ENCODE measurements around the gene ALDH1A3. TPM values are rescaled to one million over a fixed set of nuclear protein-coding genes. Genes with fewer than 3 reads are reported as not detected.
"Not testable (repeated sequence)": the region's sequence is repeated elsewhere in the genome, so short reads cannot be mapped to it uniquely, and the experiment has no call there.

ALDH1A3 gene
- total RNA-seq (2014; rRNA removed; shearing (Covaris generic)) = 54.3 and 57.9 TPM in 2 replicates

DNA sequence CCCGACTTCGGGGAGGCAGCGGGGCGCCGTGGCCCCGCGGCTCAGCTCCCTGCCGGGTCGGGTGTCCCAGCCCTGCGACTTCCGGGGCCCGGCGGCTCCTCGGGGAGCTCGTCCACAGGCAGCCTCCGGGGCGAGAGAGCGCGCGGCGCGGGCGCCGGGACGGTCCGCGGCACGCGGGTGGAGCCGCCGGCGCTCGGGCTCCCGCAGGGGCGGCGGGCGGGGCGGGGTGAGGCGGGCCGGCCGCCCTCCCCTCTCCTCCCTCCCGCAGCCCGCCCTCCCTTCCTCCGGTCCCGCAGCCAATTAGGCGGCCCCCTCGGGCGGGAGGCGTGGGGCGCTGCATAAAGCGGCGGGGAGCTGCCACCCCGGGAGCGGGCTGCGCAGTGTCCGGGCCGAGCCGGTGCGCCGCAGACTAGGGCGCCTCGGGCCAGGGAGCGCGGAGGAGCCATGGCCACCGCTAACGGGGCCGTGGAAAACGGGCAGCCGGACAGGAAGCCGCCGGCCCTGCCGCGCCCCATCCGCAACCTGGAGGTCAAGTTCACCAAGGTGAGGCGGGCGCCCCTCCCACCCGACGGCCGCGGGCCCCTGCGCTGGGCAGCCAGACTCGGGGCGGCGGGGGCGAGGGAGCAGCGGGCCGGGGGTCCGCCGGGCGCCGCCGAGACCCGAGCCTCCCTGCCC, at the start of gene ALDH1A3:
Gene ALDH1A3, plus strand, starts transcription at position 368 of the 675 bp plus-strand sequence. Its CDS starts 77 bp downstream, at position 445.
- no peak for DNase-seq (ENCODE audit: low spot score)

DNA sequence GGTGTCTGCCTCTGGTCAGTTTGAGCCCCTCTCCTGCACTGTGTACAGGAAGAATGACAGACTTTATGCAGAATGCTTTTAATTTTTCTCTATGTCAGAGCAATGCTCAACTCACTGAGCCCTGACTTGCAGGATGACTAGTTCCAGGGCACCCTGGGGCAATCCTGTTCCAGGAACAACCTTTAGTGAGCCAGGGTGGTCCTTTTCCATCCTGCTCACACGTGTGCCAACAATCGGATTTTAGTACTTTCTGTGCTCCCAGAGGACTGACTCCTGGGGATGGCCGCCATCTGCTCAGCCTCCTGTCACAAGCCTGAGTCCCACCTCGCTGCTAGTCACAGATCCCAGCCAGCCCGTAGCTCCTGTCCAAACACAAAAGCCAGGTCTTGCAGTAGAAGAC, 48.2 kb upstream of the ALDH1A3 start:
- no peak for DNase-seq (ENCODE audit: low spot score)

DNA sequence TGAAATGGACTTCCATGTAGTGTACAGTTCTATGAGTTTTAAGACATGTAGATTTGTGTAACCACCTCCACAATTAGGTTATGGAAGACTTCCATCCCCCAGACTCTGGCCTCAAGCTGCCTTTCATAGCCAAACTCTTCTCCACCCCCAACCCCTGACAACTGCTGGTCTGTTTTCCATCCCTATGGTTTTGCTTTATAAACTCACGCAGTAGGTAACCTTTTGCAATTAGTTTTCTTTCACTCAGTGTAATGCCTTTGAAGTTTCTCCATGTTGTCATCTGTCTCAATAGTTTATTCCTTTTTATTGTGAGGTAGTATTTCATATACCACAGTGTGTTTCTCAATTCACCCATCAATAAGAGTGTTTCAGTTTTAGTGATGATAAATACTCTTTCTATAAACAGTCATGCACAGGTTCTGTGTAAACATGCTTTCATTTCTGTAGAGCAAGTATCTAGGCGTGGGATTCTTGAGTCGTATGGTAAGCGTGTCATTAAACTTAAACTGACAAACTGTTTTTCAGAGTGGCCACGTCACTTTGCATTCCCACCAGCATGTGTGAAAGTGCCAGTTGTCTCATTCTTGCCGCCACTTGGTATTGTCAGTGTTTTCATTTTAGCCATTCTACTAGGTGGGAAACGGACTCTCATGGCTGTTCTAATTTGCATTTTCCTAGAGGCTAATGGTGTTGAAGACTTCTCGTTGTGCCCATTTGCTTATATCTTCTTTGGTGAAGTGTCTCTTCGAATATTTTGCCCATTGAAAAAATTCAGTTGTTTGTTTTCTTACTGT, 47.3 kb upstream of the ALDH1A3 start:
- no peak for DNase-seq (ENCODE audit: low spot score)

DNA sequence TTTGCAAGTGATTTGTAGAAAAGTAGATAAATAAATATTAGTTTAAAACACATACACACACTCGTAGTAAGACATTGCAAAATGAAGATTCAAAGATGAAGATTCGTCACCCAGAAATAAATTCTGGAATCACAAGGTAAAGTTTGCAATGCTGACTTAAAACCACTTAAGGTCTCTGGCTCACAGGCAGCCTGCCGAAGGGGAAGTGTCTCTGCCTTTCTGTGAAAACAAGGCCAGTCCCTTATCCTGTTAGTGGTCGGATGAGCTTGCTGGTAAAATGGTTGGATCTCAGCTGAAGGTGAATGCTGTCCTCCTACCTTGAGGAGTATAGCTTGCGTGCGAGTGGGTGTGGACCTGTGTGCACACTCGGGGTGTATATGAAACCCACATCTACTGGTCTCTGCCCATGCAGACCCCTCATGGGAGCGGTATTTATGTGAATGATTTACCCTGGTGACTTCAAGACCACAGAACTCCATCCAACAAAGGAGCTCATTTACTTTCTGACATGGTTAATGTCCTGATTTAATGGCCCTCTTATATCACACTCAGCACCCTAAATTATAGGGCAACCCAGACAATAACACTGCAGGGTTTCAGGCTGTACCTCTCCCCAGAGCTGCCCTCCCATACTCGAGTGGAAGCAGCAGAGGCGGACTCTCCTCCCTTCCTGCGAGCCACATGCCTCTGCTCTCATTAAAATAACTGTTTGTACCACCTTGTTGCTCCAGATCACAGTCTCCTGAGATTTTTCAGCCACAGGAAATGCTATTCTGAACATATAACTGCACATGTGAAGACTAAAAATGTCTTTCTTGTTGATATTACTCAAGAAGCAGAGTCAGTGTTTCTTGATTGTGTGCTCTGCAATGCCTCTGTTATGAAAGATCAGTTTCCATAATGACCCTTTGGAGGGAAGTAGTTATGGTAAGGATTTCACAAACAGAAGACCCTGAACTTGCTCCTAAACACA, 45.9 kb upstream of the ALDH1A3 start:
- no peak for DNase-seq (ENCODE audit: low spot score)

DNA sequence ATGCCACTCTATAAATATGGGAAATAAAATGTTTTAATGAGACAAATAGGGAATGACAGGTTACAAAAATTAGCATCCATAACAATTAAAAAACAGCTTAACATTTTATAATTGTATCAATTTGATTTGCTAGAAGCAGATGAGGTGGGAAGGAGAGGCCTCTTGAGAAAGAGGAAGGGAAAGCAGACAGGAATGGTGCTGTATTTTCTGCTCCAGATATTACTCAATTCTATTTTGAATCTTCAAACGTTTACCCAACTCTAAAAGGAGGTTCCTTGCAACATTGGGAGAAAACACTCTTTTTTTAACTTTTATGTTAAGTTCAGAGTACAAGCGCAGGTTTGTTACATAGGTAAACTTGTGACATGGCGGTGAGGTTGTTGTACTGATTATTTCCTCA, 44.9 kb upstream of the ALDH1A3 start:
- no peak for DNase-seq (ENCODE audit: low spot score)

DNA sequence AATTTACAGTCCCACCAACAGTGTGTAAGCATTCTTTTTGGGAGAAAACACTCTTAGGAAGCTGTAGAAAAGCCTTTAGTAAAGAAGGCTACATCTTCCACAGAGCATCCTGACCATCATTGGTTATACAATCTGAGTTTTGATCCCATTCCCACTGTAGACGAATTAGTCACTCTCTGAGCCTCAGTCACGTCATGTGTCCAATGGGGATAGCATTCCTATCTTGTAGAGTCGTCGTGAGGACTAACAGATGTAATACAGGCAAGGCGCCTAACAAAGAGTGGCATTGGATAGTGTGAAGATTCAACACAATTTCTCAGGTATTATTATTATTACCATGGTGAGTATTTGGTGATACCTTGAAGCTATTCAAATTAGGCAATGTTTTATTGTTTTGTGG, 44.0 kb upstream of the ALDH1A3 start:
- no peak for DNase-seq (ENCODE audit: low spot score)

DNA sequence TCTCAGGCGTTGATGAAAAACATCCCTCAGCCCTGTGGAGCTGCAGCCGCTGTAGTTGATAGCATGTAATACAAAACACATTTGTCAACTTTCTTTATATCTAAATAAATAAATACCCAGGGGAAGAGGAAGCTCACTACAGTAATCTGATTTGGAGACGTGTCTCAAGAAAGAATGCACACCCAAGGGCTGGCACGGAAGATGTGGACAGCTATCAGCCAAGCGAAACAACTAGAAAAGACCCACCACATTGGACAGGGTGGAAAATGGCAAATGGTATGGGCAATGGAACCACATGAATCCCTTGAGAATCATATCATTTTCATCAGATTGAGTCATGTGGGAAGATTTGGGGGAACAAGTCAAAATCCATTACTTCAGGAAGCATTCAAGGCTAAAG, 43.1 kb upstream of the ALDH1A3 start:
- no peak for DNase-seq (ENCODE audit: low spot score)

DNA sequence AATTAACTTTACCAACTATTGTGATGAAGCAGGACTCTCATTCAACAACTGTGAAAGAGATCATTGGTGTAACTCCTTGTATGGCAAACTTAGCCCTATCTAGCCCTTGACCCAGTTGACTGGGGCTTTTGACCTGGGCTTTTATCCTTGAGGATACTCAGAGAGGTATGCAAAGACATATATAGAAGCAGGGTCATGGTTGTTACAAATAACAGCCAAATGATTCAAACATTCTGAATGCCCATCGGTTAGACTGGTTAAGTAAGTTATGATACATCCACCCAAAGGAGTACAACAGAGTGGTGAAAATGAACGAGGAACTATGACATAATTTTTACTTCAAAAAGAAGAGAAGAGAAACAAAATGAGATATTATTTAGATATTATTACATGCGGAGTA, 38.2 kb upstream of the ALDH1A3 start:
- DNase-seq (ENCODE audit: low spot score) = no peak

DNA sequence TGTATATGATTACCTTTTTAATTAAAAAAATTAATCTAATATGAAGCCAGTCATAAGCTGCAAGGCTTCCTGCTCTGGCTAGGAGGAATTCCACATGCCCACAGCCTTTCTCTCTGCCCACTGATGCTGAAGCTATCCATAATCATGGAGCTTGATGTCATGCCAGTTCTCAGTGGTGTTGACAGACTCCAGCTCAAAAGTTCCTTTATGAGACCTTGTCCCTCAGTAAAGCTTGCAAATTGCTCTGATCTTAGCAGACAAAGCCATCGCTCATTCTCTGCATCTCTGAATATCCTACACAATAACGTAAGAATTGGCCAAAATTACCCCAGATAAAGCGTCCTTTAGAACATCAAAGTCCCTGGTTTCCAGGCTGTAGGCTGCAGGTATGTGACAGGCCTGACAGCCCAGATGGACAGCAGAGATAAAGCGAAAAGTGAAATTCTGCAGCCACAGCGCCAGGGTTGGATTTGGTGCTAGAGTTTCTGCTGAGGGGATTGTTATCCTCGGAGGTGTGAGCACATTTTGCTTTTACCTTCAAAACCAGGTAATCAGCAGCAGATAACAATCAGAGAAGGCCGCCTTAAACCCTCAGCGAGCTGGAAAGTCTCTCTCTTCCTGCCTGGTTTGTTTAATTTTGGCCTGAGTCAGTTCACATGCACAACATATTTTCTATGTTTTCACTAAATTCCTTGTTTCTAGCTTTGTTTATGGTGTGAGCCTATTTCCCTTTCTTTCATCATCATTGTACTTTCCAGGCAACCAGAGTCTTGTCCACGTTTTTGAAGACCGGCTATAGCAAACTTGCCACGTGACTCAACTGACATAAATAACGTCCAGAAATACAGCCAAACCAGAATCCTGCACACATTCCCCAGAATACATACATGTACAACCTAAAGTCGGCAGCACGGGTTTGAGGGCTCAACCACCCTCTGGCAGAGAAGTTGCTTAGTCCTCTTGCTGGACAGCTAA, 36.6 kb upstream of the ALDH1A3 start:
- DNase-seq (ENCODE audit: low spot score) = peak; percentile 42

DNA sequence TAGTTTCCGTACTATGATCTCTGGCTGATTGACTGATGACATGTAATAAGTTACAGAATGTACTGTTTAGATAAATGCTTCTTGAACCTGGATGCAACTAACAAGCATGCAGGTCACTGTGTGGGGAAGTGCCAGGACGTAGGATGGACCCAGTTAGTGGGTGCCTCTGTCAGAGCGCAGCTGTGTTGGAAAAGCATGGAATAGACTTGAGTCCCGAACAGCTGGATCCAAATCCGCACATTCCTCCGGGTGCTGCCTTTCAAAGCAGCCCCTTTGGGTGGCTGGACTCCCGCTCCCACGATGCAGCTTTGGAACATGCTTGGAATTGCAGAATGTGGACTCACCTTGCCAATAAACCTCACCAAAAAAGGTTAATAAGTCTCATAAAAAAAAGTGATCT, 35.5 kb upstream of the ALDH1A3 start:
- no peak for DNase-seq (ENCODE audit: low spot score)

DNA sequence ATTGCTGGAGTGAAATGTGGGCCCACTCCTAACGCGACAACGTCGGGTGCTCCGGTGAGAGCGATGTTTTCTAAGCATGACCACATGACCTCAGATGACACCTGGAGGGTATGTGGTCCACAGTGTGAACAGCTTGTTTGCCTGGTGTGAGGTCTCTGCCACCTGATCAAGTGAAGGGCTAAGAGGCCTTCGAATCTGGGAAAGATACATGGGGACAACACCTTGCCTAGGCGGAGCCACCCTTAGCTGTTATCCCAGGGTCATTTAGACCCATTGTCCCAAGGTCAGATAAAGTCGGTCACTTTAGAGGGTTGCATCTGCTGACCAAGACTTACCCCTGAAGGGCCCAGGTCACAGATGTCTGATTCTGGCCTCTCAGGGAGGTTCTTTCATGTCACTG, 34.9 kb upstream of the ALDH1A3 start:
- DNase-seq (ENCODE audit: low spot score) = no peak

DNA sequence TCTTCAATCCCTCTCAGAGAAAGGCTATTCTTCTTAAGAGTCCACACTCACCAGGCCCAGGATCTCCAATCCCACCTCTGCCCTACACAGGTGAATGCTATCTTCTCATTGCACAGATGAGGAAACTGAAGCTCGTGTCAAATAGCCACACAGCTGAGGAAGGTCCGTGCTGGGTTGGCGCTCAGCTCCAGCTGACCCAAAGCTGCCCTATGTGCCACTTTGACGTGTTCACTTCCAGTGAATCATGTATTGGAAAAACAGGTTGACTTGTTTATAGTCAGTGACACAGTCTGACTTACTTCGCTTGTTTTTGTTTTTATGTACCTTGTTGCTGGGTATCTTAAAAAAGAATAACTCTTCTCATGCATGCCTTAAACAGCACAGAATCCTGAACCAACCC, 32.4 kb upstream of the ALDH1A3 start:
- DNase-seq (ENCODE audit: low spot score) = no peak

DNA sequence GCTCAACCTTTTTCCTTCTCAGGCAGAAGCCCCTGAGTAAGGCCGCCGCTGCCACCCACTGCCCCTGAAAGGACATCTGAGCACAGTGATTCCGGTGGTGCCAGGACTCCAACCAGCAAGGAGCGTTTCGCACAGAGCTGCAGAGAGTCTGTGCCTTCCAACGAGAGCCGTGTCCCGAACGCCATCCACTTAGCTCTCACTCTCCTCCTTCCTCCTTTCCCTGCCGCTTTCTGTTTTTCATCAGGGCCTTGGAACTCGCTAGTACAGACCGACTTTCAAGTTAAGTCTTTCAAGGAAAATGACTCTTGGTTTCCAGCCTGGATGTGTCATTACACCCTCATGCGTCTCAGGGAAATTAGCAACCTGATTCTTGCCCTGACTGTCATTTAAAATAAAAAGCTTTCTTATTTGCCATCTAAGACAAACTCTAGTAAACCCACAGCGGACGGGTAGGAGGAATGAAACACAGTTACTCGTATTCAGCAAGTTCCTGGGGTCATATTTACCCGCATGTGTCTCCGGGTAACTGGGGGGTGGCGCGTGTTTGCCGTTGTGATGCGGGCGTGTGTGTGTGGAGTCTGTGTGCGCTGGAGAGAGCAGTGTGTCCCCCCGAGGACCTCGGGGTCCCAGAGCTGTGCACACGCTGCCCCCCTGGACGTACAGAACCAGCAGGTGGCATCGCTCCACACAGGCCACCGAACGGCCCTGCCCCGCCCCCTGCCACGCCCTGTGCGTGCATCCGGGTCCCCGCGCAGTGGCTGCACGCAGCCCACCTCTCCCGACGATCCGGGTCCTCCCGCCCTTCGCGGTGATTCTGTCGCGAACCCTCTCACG, 30.4 kb upstream of the ALDH1A3 start:
- peak; percentile 39 for DNase-seq (ENCODE audit: low spot score)

DNA sequence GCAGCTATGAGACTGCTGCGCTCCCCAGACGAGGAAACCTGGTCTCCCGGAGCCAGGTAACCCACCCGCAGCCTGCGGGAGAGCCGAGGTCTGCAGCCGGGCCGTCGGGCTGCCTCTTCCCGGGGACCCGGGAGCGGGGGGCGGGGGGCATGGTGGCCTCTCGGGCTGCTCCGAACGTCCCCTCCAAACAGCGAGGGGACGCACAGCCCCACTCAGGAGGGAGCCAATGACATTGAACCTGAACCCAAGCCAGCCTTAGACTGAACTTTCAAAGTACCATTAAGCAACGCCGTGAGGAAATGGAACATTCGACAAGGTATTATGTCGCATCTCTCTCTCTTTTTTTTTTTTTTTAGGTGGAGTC, 29.8 kb upstream of the ALDH1A3 start:
- DNase-seq (ENCODE audit: low spot score) = no peak

DNA sequence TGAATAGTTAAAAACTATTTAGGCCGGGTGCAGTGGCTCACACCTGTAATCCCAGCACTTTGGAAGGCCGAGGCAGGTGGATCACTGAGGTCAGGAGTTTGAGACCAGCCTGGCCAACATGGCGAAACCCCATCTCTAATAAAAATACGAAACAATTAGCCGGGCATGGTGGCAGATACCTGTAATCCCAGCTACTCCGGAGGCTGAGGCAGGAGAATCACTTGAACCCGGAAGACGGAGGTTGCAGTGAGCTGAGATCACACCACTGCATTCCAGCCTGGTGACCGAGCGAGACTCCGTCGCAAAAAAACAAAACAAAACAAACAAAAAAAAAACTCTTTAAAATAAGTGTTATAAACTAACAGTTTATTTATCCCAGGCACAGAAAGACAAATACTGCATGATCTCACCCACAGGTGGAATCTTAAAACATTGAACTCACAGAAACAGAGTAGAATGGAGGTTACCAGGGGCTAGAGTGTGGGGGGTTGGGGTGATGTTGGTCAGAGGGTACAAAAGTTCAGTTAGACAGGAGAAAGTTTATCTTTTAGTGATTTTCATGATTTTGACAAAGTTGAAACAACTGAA, 28.1 kb upstream of the ALDH1A3 start:
- not testable (repeated sequence) for DNase-seq (ENCODE audit: low spot score)

DNA sequence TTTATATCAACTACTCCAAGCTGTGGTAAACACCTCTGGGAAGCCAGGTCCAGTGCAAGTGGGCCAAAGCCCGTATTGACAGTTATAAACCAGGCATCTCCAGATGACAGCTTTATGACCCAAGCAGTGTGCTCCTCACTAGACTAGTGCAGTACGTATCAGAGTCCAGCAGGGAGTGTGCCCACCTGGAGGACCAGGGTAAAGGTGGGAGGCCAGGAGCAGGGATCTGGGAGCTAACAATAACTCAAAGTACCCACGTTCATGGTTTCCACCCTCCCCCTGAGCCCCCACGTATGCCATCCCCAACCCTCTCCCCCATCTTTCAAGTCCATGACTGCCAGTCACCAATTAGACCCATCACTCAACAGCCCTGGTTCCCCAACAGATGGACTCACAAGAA, 27.0 kb upstream of the ALDH1A3 start:
- DNase-seq (ENCODE audit: low spot score) = no peak

DNA sequence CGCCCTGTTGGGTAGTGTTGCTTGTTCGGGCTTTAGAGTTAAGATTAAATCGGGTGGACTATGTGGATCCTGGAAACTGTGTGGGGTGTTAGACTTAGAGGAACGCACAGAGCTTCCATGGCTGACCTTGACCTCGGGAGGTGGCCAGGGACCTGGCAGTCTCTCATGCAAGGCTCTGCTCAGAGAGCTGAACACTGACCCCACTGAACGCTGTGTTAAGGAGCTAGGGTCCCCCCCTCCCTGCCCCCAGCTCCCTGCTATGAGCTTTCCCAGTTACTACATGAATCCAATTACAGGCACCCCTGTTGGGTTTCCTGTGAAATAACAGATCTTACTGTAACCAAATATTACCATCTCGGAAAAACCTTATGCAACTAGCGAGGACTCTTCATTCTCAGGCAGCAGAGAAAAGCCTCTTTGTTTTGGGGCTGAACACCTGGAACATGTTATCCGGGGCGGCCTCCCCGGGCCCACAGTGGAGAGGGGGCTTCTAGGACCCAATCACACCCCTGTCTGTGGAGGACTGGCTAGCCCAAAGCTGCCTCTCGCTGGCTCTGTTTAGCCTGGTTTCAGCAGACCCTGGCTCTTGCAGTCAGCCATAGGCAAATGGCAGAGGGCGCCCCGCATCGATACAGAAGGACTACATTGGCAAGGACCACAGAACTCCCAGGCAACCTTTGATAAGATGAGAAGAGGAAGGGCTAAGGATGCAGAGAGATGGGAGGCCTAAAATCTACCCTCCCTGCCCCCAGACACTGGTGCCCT, 25.8 kb upstream of the ALDH1A3 start:
- no peak for DNase-seq (ENCODE audit: low spot score)

DNA sequence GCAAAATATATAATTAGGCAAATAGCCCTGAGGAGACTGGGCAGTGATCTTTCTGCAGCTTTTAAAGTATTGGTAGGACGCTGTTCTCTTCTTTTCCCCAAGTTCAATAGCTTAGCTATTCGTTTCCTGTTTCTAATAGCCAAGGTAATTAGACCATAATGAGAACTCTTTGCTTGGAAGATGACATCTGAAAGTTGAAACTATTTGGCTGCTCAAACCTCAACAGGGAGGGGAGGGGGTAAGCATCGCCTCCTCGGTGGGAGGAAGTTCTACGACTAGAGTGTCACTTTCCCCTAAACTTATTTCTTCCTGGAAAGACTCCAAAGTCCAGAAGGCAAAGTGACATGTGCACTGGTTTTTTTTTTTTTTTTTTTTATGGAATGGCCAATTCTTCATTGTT, 22.8 kb upstream of the ALDH1A3 start:
- no peak for DNase-seq (ENCODE audit: low spot score)

DNA sequence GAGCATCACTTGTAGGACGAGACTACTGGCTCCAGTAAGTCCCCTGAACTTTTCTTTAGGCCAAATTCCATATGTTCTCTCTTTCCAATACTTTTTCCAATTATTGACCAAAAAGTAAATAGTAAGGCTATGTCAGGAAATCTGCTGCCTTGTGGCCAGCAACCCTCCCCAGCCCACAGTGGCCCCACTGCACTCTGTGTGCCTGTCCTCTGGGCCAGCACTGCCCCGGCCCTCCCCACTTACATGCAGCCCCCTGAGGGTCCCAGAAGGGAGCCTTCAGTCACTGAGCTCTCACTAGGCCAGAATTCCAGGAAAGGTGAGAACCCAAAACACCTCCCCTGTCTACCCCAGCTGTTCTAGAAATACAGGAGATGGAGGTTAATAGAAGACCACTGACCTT, 21.3 kb upstream of the ALDH1A3 start:
- DNase-seq (ENCODE audit: low spot score) = no peak
